Left ventricle myocardium inferior (tissue), 1 donor: ENCODE data around the gene AKAP13. TPM values are rescaled to one million over a fixed set of nuclear protein-coding genes. Genes with fewer than 3 reads are reported as not detected.

ENCODE experiments used
- DNase-seq: peaks from one replicate; pipeline ENCODE4 v3.0.0-alpha.2; 2020
- H3K27ac ChIP-seq: fragments of 200-600 bp; replicated peaks from 2 replicates; pipeline ENCODE4 v1.8.0; 2021
- H3K27me3 ChIP-seq: fragments of 200-600 bp; 2 replicates; pipeline ENCODE4 v1.8.0; 2021; ENCODE audit warnings: low read depth
- H3K36me3 ChIP-seq: fragments of 200-600 bp; 2 replicates; pipeline ENCODE4 v1.8.0; 2021
- H3K4me1 ChIP-seq: fragments of 200-600 bp; 2 replicates; pipeline ENCODE4 v1.8.0; 2021
- H3K4me3 ChIP-seq: fragments of 200-600 bp; 2 replicates; pipeline ENCODE4 v1.8.0; 2021; ENCODE audit warnings: mild to moderate bottlenecking, moderate library complexity
- H3K9me3 ChIP-seq: fragments of 200-600 bp; replicated peaks from 2 replicates; pipeline ENCODE4 v1.8.0; 2021
- intact Hi-C: fragments of 100-400 bp; cut with micrococcal nuclease; formaldehyde crosslinking; loops from one replicate; pipeline ENCODE4 v1.11.0; 2022
- total RNA-seq: library from RNA; stranded (reverse); fragmentation: NEBNext Ultra II Directional; extraction: Animal tissue kit (Norgen Biotek cat#: 25700); gene quantifications from one replicate; pipeline ENCODE4 v1.2.1, GENCODE V29; 2021
- TF ChIP-seq, protein P1 (sequence below): fragments of 200-600 bp; IDR thresholded peaks from 2 replicates; pipeline ENCODE4 v1.8.0; 2021; ENCODE audit warnings: antibody characterized with exemption, mild to moderate bottlenecking, borderline replicate concordance
- donor health status: DM: no; HTN: yes; CAD: no; lungs with severe emphysema.

Gene AKAP13
- total RNA-seq, 1 donor from 2014 or later = 331 TPM

- Histone ChIP-seq H3K27ac (peak overlapping the region; percentile 25), H3K36me3 (peaks cover 13% of the 10 kb centered on the region), H3K27me3 (no peaks in the 10 kb centered on the region), H3K9me3 (no peaks in the 10 kb centered on the region), H3K4me3 (no peak overlapping the region), H3K4me1 (peaks cover 90% of the 10 kb centered on the region)
- intact Hi-C loops = no loop called here
- TF ChIP-seq, protein P1, sequence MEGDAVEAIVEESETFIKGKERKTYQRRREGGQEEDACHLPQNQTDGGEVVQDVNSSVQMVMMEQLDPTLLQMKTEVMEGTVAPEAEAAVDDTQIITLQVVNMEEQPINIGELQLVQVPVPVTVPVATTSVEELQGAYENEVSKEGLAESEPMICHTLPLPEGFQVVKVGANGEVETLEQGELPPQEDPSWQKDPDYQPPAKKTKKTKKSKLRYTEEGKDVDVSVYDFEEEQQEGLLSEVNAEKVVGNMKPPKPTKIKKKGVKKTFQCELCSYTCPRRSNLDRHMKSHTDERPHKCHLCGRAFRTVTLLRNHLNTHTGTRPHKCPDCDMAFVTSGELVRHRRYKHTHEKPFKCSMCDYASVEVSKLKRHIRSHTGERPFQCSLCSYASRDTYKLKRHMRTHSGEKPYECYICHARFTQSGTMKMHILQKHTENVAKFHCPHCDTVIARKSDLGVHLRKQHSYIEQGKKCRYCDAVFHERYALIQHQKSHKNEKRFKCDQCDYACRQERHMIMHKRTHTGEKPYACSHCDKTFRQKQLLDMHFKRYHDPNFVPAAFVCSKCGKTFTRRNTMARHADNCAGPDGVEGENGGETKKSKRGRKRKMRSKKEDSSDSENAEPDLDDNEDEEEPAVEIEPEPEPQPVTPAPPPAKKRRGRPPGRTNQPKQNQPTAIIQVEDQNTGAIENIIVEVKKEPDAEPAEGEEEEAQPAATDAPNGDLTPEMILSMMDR = no peak
- no peak for DNase-seq
Measured at GRCh38 chr15:85636351-85636750, 255.9 kb downstream of the AKAP13 start.

DNA sequence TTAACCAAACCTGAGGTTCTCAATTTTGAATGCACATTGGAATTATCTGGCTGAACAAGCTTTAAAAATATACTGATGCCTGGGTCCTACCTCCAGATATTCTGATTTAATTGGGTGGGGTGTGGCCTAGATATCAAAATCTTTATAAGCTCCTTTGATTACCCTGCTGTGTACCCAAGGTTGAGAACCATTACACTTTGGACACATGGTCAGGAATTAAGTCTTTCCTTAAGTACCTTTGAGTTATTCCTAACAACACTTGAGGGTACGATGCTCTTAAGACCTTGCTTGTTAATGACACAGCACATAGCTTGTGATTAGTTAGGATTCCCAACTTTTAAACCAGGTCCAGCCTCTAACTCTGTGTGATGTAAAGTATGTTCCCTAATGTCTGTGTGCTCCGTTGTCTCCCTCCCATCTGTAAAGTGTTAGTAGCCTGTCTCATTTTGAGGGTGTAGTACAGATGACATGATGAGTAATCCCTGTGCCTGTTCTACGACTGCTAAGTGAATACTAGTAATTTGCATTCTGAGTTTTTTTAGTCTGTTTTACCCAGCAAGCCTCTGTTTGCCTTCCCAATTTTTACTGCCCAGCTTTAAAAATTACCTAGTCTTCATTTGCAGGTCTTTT lies 259.5 kb downstream of the AKAP13 start:
- no peak for DNase-seq
- intact Hi-C loops = no loop called here
- H3K9me3 ChIP-seq = no peaks in the 10 kb centered on the region
- TF ChIP-seq, protein P1 = no peak
- H3K27me3 ChIP-seq = no peaks in the 10 kb centered on the region
- peak overlapping the region; percentile 13 for H3K27ac ChIP-seq
- H3K4me3 ChIP-seq = no peak overlapping the region
- H3K36me3 ChIP-seq = peaks cover 13% of the 10 kb centered on the region
- peaks cover 91% of the 10 kb centered on the region for H3K4me1 ChIP-seq

DNA sequence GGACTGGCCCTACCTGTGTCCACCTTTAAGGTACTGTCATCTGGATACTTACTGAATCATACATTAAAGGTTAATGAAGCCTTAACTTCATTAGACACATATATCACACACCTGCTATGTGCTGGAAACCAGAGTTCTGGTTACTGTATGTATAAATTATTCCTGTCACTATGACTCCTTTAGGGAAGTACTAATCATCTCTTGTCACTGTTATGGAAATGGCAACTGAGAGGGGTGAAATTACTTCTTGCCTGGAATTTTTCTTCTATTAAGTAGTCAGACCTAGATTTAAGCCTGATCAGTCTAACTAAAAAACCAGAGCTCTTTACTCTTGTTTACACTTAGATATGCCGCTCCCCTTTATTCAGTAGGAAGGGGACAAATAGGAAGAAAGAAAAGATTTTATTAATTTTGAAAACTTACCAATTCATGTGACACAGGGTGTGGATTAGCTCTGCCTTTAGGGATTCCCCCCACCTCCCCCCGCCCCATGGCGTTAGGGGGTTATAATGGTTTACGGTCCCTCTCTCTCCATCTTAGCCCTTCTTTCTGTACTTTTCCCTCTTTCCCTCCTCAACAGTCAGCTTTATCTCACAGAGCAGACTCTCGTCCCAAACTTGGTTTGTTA lies 261.8 kb downstream of the AKAP13 start:
- peaks cover 28% of the 10 kb centered on the region for H3K36me3 ChIP-seq
- no peak for DNase-seq
- H3K27me3 ChIP-seq = no peaks in the 10 kb centered on the region
- H3K27ac ChIP-seq = peak overlapping the region; percentile 85
- no peaks in the 10 kb centered on the region for H3K9me3 ChIP-seq
- peaks cover 98% of the 10 kb centered on the region for H3K4me1 ChIP-seq
- peak overlapping the region; percentile 21 for H3K4me3 ChIP-seq
- intact Hi-C loops = no loop called here
- TF ChIP-seq, protein P1 = no peak

DNA sequence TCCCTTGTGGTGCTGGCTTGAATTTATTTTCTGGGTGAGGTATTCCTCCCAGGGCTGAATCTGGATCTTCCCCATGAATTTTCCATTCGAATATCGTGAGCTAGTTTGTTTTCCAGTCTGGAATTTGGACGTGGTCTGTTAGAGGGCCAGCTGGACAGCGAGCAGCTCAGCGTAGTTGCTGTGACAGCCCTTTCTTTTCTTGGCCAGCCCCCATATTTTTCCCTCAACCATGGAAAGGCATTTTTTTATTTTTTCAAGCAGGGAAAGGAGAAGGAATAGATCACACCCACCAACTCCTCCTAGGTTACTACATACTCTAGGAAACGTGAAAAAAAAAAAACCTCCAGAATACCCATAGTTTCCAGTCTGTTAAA lies 262.3 kb downstream of the AKAP13 start:
- Histone ChIP-seq H3K27me3 (no peaks in the 10 kb centered on the region), H3K4me1 (peaks cover 98% of the 10 kb centered on the region), H3K27ac (peak overlapping the region; percentile 85), H3K9me3 (no peaks in the 10 kb centered on the region), H3K4me3 (peak overlapping the region; percentile 21), H3K36me3 (peaks cover 32% of the 10 kb centered on the region)
- intact Hi-C loops = no loop called here
- peak; percentile 64 for DNase-seq
- TF ChIP-seq, protein P1 = peak; percentile 11

- Histone ChIP-seq H3K27me3 (no peaks in the 10 kb centered on the region), H3K4me1 (peaks cover 95% of the 10 kb centered on the region), H3K27ac (peak overlapping the region; percentile 73), H3K36me3 (peaks cover 20% of the 10 kb centered on the region), H3K9me3 (no peaks in the 10 kb centered on the region), H3K4me3 (no peak overlapping the region)
- intact Hi-C loops = no loop called here
- TF ChIP-seq, protein P1 = no peak
- no peak for DNase-seq
Measured at GRCh38 chr15:85646538-85647091, 266.2 kb downstream of the AKAP13 start.
